ENCODE data around the gene CNOT4.
"Not testable (repeated sequence)": the region's sequence is repeated elsewhere in the genome, so short reads cannot be mapped to it uniquely, and the experiment has no call there.

CNOT4 gene

GRCh38 chr7:135459076-135459475 is 50.8 kb downstream of the CNOT4 start:
- TF ChIP-seq, protein P1, sequence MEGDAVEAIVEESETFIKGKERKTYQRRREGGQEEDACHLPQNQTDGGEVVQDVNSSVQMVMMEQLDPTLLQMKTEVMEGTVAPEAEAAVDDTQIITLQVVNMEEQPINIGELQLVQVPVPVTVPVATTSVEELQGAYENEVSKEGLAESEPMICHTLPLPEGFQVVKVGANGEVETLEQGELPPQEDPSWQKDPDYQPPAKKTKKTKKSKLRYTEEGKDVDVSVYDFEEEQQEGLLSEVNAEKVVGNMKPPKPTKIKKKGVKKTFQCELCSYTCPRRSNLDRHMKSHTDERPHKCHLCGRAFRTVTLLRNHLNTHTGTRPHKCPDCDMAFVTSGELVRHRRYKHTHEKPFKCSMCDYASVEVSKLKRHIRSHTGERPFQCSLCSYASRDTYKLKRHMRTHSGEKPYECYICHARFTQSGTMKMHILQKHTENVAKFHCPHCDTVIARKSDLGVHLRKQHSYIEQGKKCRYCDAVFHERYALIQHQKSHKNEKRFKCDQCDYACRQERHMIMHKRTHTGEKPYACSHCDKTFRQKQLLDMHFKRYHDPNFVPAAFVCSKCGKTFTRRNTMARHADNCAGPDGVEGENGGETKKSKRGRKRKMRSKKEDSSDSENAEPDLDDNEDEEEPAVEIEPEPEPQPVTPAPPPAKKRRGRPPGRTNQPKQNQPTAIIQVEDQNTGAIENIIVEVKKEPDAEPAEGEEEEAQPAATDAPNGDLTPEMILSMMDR (IDR thresholded peaks at IDR 0.05; ENCODE audit: low read depth, low read length) = no peak
- no peak overlapping the region for H3K4me3 ChIP-seq (ENCODE audit: low read depth, low read length)

GRCh38 chr7:135454060-135454459 is 55.8 kb downstream of the CNOT4 start:
- no peak overlapping the region for H3K4me3 ChIP-seq (ENCODE audit: low read depth, low read length)
- TF ChIP-seq, protein P1 (IDR thresholded peaks at IDR 0.05; ENCODE audit: low read depth, low read length) = no peak

- TF ChIP-seq, protein P1 (IDR thresholded peaks at IDR 0.05; ENCODE audit: low read depth, low read length) = no peak
- no peak overlapping the region for H3K4me3 ChIP-seq (ENCODE audit: low read depth, low read length)
These were observed 60.5 kb downstream of the CNOT4 start for GRCh38 chr7:135449436-135449835.

DNA sequence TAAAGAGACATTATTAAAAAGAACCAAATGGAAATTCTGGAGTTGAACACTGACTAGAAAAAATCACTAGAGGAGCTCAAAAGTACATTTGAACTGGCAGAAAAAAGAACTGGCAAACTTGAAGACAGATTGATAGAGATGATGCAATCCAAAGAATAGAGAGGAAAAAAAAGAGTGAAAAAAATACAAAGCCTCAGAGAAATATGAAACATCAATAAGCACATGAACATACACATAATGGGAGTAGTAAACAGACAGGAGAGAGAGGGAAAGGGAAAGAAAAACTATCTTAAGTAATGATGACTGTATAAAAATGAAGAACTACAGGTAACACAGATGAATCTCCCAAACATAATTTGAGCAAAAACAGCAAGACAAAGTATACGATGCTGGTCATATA is 61.1 kb downstream of the CNOT4 start:
- no peak overlapping the region for H3K4me3 ChIP-seq (ENCODE audit: low read depth, low read length)
- TF ChIP-seq, protein P1 (IDR thresholded peaks at IDR 0.05; ENCODE audit: low read depth, low read length) = no peak

GRCh38 chr7:135447748-135448147 is 62.2 kb downstream of the CNOT4 start:
- H3K4me3 ChIP-seq (ENCODE audit: low read depth, low read length) = no peak overlapping the region
- TF ChIP-seq, protein P1 (IDR thresholded peaks at IDR 0.05; ENCODE audit: low read depth, low read length) = no peak

GRCh38 chr7:135445690-135446089 is 64.2 kb downstream of the CNOT4 start:
- TF ChIP-seq, protein P1 (IDR thresholded peaks at IDR 0.05; ENCODE audit: low read depth, low read length) = no peak
- H3K4me3 ChIP-seq (ENCODE audit: low read depth, low read length) = no peak overlapping the region

DNA sequence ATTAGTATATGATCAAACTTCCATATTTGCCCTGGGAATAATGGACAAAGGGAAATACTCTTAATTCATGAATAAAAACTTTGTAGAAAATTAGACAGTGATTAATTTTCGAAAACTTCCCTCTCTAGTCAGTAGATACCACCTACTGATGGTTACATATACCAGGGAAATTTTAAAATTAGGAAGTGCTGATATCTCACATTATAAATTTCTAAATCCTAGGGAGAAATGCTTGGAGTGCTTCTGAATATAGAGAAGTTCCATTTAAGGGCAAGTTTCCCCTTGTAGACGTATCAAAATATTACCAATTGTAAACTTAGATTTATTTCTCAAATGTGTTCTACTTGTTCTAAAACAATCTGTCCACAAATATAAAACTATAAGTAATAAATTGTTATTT is 64.6 kb downstream of the CNOT4 start:
- not testable (repeated sequence) for H3K4me3 ChIP-seq (ENCODE audit: low read depth, low read length)

DNA sequence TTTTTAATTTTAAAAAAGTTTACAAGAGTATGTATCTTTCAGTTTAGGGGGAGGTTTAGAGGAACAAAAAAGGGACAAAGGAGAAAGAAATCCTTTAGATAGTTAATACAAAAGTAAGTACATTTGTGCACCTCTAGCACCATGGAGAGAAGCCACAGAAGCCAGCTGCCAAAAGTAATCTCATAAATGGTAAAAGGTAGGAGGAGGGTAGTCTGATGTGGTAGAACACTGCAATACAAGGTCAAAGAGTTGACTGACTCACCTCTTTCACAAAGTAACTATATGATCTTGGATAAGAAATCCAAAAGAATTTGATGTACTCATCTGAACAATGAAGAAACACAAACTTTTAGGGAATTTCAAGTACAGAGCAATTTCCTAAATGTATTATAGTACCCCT is 68.1 kb downstream of the CNOT4 start:
- TF ChIP-seq, protein P1 (IDR thresholded peaks at IDR 0.05; ENCODE audit: low read depth, low read length) = no peak
- H3K4me3 ChIP-seq (ENCODE audit: low read depth, low read length) = no peak overlapping the region
